GOT3 (cell line): ENCODE data around the gene TEDC2.
"Not testable (repeated sequence)": the region's sequence is repeated elsewhere in the genome, so short reads cannot be mapped to it uniquely, and the experiment has no call there.

Experiments used
- DNase-seq: peaks from one replicate; lab custom pipeline; 2025; ENCODE audit warnings: mixed read lengths; lab: John Stamatoyannopoulos, UW

Gene TEDC2

GRCh38 chr16:2437032-2437790 lies 22.7 kb upstream of the TEDC2 start:
- DNase-seq = no peak

GRCh38 chr16:2438121-2438520 lies 21.8 kb upstream of the TEDC2 start:
- no peak for DNase-seq

- no peak for DNase-seq
Measured at GRCh38 chr16:2439598-2439997, 20.3 kb upstream of the TEDC2 start.

GRCh38 chr16:2441143-2441804 lies 18.6 kb upstream of the TEDC2 start:
- not testable (repeated sequence) for DNase-seq

- DNase-seq = no peak
Measured at GRCh38 chr16:2443555-2443954, 16.4 kb upstream of the TEDC2 start.

GRCh38 chr16:2447920-2448583 lies 11.9 kb upstream of the TEDC2 start:
- no peak for DNase-seq

- no peak for DNase-seq
Measured at GRCh38 chr16:2449118-2449517, 10.8 kb upstream of the TEDC2 start.

GRCh38 chr16:2450535-2450934 lies 9.4 kb upstream of the TEDC2 start:
- no peak for DNase-seq

- no peak for DNase-seq
Measured at GRCh38 chr16:2450975-2451381, 8.9 kb upstream of the TEDC2 start.

GRCh38 chr16:2451851-2452320 lies 8.0 kb upstream of the TEDC2 start:
- DNase-seq = no peak

GRCh38 chr16:2452650-2453049 lies 7.3 kb upstream of the TEDC2 start:
- no peak for DNase-seq

- DNase-seq = no peak
Measured at GRCh38 chr16:2455081-2455845, 4.6 kb upstream of the TEDC2 start.

GRCh38 chr16:2456551-2457153 lies 3.3 kb upstream of the TEDC2 start:
- no peak for DNase-seq

GRCh38 chr16:2457267-2457666 lies 2.6 kb upstream of the TEDC2 start:
- DNase-seq = no peak

GRCh38 chr16:2457946-2458345 lies 2.0 kb upstream of the TEDC2 start:
- no peak for DNase-seq

GRCh38 chr16:2458887-2459646 lies 842 bp upstream of the TEDC2 start:
- no peak for DNase-seq

GRCh38 chr16:2460391-2460713 lies 443 bp downstream of the TEDC2 start:
- no peak for DNase-seq

GRCh38 chr16:2460916-2461315 lies 1.0 kb downstream of the TEDC2 start:
- DNase-seq = no peak

GRCh38 chr16:2462031-2462866 lies 2.3 kb downstream of the TEDC2 start:
- DNase-seq = no peak

GRCh38 chr16:2464333-2464732 lies 4.4 kb downstream of the TEDC2 start:
- DNase-seq = no peak
